ENCODE results near the gene TNPO1. TPM values are rescaled to one million over a fixed set of nuclear protein-coding genes. Genes with fewer than 3 reads are reported as not detected.

TNPO1 gene
- polyA plus RNA-seq, 1 donor from 2014 or later = 103 TPM

DNA sequence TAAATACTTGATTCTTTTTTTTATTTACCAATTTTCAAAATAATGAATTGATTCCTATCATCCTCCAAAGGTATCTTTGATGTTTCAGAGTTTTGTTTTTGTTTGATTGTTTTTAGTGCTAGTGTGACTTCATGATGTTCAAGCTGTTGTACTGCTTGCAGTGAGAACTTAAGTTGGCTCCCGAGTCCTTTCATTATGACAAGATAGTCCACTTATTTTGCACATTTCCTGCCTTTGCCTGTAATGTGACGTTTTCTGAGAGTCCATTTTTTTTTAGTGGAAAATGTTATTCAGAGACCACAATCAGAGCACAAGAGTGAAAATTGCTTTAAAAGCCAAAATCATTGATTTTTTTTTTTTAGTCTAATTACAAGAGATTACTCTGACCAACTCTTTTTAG lies 79.3 kb downstream of the TNPO1 start:
- H3K9me2 ChIP-seq (ENCODE audit: insufficient read depth, low read length) = no peaks in the 10 kb centered on the region
- no peak overlapping the region for H3K4me2 ChIP-seq (ENCODE audit: low read length)
- no peaks in the 10 kb centered on the region for H3K79me2 ChIP-seq (replicated peaks; ENCODE audit: insufficient read depth, low read length)
- no peaks in the 10 kb centered on the region for H3K27me3 ChIP-seq (ENCODE audit: insufficient read depth, low read depth, low read length)
- H3K27ac ChIP-seq (ENCODE audit: low read length) = no peak overlapping the region
- no peak overlapping the region for H3K4me3 ChIP-seq (ENCODE audit: low read length)
- H4K20me1 ChIP-seq (ENCODE audit: insufficient read depth) = no peaks in the 10 kb centered on the region
- no peaks in the 10 kb centered on the region for H3K9me3 ChIP-seq (ENCODE audit: low read length)
- H2AFZ ChIP-seq (ENCODE audit: low read depth, low read length) = no peak overlapping the region
- peaks cover 21% of the 10 kb centered on the region for H3K36me3 ChIP-seq (ENCODE audit: insufficient read depth, low read length)
- no peak overlapping the region for H3K9ac ChIP-seq (ENCODE audit: low read length)
- no peaks in the 10 kb centered on the region for H3F3A ChIP-seq (ENCODE audit: insufficient read depth, low read length, poor library complexity, severe bottlenecking)
- TF ChIP-seq POLR2AphosphoS5 (IDR thresholded peaks at IDR 0.05) (no peak), SMC3 (conservative IDR thresholded peaks at IDR 0.05; ENCODE audit: poor library complexity) (no peak), EZH2 (IDR thresholded peaks at IDR 0.05; ENCODE audit: borderline replicate concordance, insufficient read depth, low read length, poor library complexity, severe bottlenecking) (no peak), RAD21 (conservative IDR thresholded peaks at IDR 0.05) (no peak), TAF1 (IDR thresholded peaks at IDR 0.05; ENCODE audit: low read depth) (no peak), MXI1 (conservative IDR thresholded peaks at IDR 0.05; ENCODE audit: poor library complexity, severe bottlenecking) (no peak), EP300 (conservative IDR thresholded peaks at IDR 0.05; ENCODE audit: poor library complexity, severe bottlenecking) (no peak)
- TF ChIP-seq, protein P1, sequence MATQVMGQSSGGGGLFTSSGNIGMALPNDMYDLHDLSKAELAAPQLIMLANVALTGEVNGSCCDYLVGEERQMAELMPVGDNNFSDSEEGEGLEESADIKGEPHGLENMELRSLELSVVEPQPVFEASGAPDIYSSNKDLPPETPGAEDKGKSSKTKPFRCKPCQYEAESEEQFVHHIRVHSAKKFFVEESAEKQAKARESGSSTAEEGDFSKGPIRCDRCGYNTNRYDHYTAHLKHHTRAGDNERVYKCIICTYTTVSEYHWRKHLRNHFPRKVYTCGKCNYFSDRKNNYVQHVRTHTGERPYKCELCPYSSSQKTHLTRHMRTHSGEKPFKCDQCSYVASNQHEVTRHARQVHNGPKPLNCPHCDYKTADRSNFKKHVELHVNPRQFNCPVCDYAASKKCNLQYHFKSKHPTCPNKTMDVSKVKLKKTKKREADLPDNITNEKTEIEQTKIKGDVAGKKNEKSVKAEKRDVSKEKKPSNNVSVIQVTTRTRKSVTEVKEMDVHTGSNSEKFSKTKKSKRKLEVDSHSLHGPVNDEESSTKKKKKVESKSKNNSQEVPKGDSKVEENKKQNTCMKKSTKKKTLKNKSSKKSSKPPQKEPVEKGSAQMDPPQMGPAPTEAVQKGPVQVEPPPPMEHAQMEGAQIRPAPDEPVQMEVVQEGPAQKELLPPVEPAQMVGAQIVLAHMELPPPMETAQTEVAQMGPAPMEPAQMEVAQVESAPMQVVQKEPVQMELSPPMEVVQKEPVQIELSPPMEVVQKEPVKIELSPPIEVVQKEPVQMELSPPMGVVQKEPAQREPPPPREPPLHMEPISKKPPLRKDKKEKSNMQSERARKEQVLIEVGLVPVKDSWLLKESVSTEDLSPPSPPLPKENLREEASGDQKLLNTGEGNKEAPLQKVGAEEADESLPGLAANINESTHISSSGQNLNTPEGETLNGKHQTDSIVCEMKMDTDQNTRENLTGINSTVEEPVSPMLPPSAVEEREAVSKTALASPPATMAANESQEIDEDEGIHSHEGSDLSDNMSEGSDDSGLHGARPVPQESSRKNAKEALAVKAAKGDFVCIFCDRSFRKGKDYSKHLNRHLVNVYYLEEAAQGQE (IDR thresholded peaks at IDR 0.05; ENCODE audit: borderline replicate concordance) = no peak
- TF ChIP-seq, protein P2, sequence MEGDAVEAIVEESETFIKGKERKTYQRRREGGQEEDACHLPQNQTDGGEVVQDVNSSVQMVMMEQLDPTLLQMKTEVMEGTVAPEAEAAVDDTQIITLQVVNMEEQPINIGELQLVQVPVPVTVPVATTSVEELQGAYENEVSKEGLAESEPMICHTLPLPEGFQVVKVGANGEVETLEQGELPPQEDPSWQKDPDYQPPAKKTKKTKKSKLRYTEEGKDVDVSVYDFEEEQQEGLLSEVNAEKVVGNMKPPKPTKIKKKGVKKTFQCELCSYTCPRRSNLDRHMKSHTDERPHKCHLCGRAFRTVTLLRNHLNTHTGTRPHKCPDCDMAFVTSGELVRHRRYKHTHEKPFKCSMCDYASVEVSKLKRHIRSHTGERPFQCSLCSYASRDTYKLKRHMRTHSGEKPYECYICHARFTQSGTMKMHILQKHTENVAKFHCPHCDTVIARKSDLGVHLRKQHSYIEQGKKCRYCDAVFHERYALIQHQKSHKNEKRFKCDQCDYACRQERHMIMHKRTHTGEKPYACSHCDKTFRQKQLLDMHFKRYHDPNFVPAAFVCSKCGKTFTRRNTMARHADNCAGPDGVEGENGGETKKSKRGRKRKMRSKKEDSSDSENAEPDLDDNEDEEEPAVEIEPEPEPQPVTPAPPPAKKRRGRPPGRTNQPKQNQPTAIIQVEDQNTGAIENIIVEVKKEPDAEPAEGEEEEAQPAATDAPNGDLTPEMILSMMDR (IDR thresholded peaks at IDR 0.05; ENCODE audit: poor library complexity, severe bottlenecking) = no peak

DNA sequence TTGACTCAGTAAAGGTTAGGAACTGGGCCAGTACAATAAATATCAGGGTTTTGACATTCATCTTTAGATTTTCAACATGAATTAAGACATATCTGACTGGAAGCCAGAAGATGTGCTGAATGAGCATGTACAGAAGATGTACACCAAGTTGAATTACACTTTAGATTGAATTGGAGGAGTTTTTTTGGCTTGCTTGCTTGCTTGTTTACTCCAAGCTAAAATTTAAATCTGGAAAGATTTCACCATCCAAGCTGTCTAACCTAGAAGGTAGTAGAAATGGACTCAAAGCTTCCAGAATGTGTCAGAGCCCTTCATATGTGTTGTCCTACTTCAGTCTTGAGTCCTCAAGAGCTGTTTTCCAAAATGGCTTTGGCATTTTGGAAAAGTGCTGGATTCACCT lies 90.3 kb downstream of the TNPO1 start:
- no peak overlapping the region for H3K27ac ChIP-seq (ENCODE audit: low read length)
- H2AFZ ChIP-seq (ENCODE audit: low read depth, low read length) = no peak overlapping the region
- no peaks in the 10 kb centered on the region for H3K9me3 ChIP-seq (ENCODE audit: low read length)
- no peak overlapping the region for H3K4me3 ChIP-seq (ENCODE audit: low read length)
- no peaks in the 10 kb centered on the region for H3K9me2 ChIP-seq (ENCODE audit: insufficient read depth, low read length)
- H3K9ac ChIP-seq (ENCODE audit: low read length) = no peak overlapping the region
- H3K27me3 ChIP-seq (ENCODE audit: insufficient read depth, low read depth, low read length) = no peaks in the 10 kb centered on the region
- peaks cover 7% of the 10 kb centered on the region for H3K36me3 ChIP-seq (ENCODE audit: insufficient read depth, low read length)
- no peaks in the 10 kb centered on the region for H3F3A ChIP-seq (ENCODE audit: insufficient read depth, low read length, poor library complexity, severe bottlenecking)
- no peaks in the 10 kb centered on the region for H4K20me1 ChIP-seq (ENCODE audit: insufficient read depth)
- no peak for TF ChIP-seq RAD21 (conservative IDR thresholded peaks at IDR 0.05)
- no peak for TF ChIP-seq EZH2 (IDR thresholded peaks at IDR 0.05; ENCODE audit: borderline replicate concordance, insufficient read depth, low read length, poor library complexity, severe bottlenecking)
- TF ChIP-seq SMC3 (conservative IDR thresholded peaks at IDR 0.05; ENCODE audit: poor library complexity) = no peak
- TF ChIP-seq, protein P2 (IDR thresholded peaks at IDR 0.05; ENCODE audit: poor library complexity, severe bottlenecking) = no peak
- TF ChIP-seq TAF1 (IDR thresholded peaks at IDR 0.05; ENCODE audit: low read depth) = no peak
- no peak for TF ChIP-seq POLR2AphosphoS5 (IDR thresholded peaks at IDR 0.05)
- no peak for TF ChIP-seq EP300 (conservative IDR thresholded peaks at IDR 0.05; ENCODE audit: poor library complexity, severe bottlenecking)
- TF ChIP-seq MXI1 (conservative IDR thresholded peaks at IDR 0.05; ENCODE audit: poor library complexity, severe bottlenecking) = no peak
- TF ChIP-seq, protein P1 (IDR thresholded peaks at IDR 0.05; ENCODE audit: borderline replicate concordance) = no peak
- no peak overlapping the region for H3K4me2 ChIP-seq (ENCODE audit: low read length)
- H3K79me2 ChIP-seq (replicated peaks; ENCODE audit: insufficient read depth, low read length) = peaks cover 11% of the 10 kb centered on the region
